Endothelial cell of umbilical vein (primary cell): ENCODE data around the gene EEA1. TPM values are rescaled to one million over a fixed set of nuclear protein-coding genes. Genes with fewer than 3 reads are reported as not detected.
A peak's percentile ranks its signal among the peaks of the same experiment; 100 is the strongest.

Experiments used
- BruUV-seq: library from RNA; stranded (reverse); fragments of 400-500 nt; replicated peaks from 2 replicates; lab custom pipeline; 2021; lab: Mats Ljungman, UMichigan
- CTCF ChIA-PET: fragments of 300-600, 350-600 bp; sonication (Branson Sonifier 250); formaldehyde crosslinking; loops from one replicate; lab custom pipeline; 2021; ENCODE audit warnings: antibody characterized with exemption, inconsistent platforms; lab: Charles Lee
- POLR2A ChIA-PET: fragments of 300-600, 350-600 bp; sonication (Branson Sonifier 250); formaldehyde crosslinking; loops from one replicate; lab custom pipeline; 2021; ENCODE audit warnings: antibody characterized with exemption, inconsistent platforms; lab: Charles Lee
- DNase-seq: peaks from one replicate; pipeline ENCODE4 v3.0.0-alpha.2; 2011; ENCODE audit warnings: low read depth, low spot score
- FAIRE-seq: peaks from 2 replicates; lab custom pipeline; 2011; peaks lifted over from hg19 to GRCh38; lab: Jason Lieb, UNC
- H2AFZ ChIP-seq: 2 replicates; pipeline ENCODE4 v1.6.0; 2012; ENCODE audit warnings: low read depth, low read length, control low read depth, inconsistent platforms
- H3K27ac ChIP-seq: 2 replicates; pipeline ENCODE4 v1.5.1; 2011; ENCODE audit warnings: low read depth, mild to moderate bottlenecking, control low read depth, low read length, moderate library complexity; ENCODE audit not compliant: insufficient read depth
- H3K27me3 ChIP-seq, 2 experiments: 2 replicates each; pipeline versions ENCODE4 v1.6.0 to v1.6.1; 2011; ENCODE audit warnings: low read length in 2 of 2, mixed read lengths in 1 of 2; ENCODE audit not compliant: control insufficient read depth in 2 of 2, insufficient read depth in 2 of 2
- H3K36me3 ChIP-seq, 2 experiments: 2 replicates in 1 of 2; 3 replicates in 1 of 2; pipeline ENCODE4 v1.5.1; 2011; ENCODE audit warnings: low read length in 2 of 2, mild to moderate bottlenecking in 1 of 2, moderate library complexity in 1 of 2; ENCODE audit not compliant: control insufficient read depth in 2 of 2, insufficient read depth in 2 of 2; ENCODE audit errors: extremely low read depth in 1 of 2
- H3K4me1 ChIP-seq: 3 replicates; pipeline ENCODE4 v1.5.1; 2011; ENCODE audit warnings: mild to moderate bottlenecking, low read length; ENCODE audit not compliant: control insufficient read depth, insufficient read depth; ENCODE audit errors: extremely low read depth
- H3K4me2 ChIP-seq: 2 replicates; pipeline ENCODE4 v1.6.1; 2011; ENCODE audit warnings: low read length, control low read depth, mixed read lengths; ENCODE audit not compliant: insufficient read depth
- H3K4me3 ChIP-seq, 3 experiments: fragments of 200-600 bp in 1 of 3; sonication (generic), shearing (Covaris generic) in 1 of 3; replicated peaks in 1 of 3; 2 replicates each; pipeline ENCODE4 v1.5.1; 2011 to 2016; ENCODE audit warnings: control low read depth in 3 of 3, low read length in 3 of 3, mild to moderate bottlenecking in 2 of 3, inconsistent platforms in 1 of 3, low read depth in 1 of 3, moderate library complexity in 1 of 3; ENCODE audit not compliant: insufficient read depth in 1 of 3
- H3K79me2 ChIP-seq: 2 replicates; pipeline ENCODE4 v1.6.0; 2012; ENCODE audit warnings: low read length, inconsistent platforms; ENCODE audit not compliant: control insufficient read depth, insufficient read depth
- H3K9ac ChIP-seq: replicated peaks from 2 replicates; pipeline ENCODE3; 2011; ENCODE audit warnings: low read length, control low read depth; ENCODE audit not compliant: insufficient read depth; ENCODE audit errors: extremely low read depth
- H3K9me1 ChIP-seq: replicated peaks from 3 replicates; pipeline ENCODE4 v1.6.0; 2011; ENCODE audit warnings: mild to moderate bottlenecking, low read length; ENCODE audit not compliant: control insufficient read depth, insufficient read depth; ENCODE audit errors: extremely low read depth
- H3K9me3 ChIP-seq: replicated peaks from 2 replicates; pipeline ENCODE4 v1.5.1; 2012; ENCODE audit warnings: low read length, inconsistent platforms; ENCODE audit not compliant: control insufficient read depth, insufficient read depth
- H4K20me1 ChIP-seq: replicated peaks from 2 replicates; pipeline ENCODE3; 2011; ENCODE audit warnings: mild to moderate bottlenecking, low read length; ENCODE audit not compliant: control insufficient read depth, insufficient read depth; ENCODE audit errors: extremely low read depth
- CTCF ChIP-seq, 2 donors: IDR thresholded peaks; 1 replicate in 1 of 2; 2 replicates in 1 of 2; pipeline ENCODE4 v1.5.1; 2011; ENCODE audit warnings: low read length in 2 of 2, mild to moderate bottlenecking in 2 of 2, moderate library complexity in 2 of 2, control low read depth in 1 of 2, inconsistent platforms in 1 of 2, low read depth in 1 of 2; ENCODE audit not compliant: insufficient read depth in 1 of 2; ENCODE audit errors: extremely low read depth in 1 of 2
- EZH2 ChIP-seq: IDR thresholded peaks from 2 replicates; pipeline ENCODE4 v1.6.1; 2012; ENCODE audit warnings: borderline replicate concordance, low read depth, mild to moderate bottlenecking, moderate library complexity, low read length, inconsistent platforms; ENCODE audit not compliant: severe bottlenecking
- FOS ChIP-seq: IDR thresholded peaks from 2 replicates; pipeline ENCODE4 v1.6.1; 2011; ENCODE audit warnings: mild to moderate bottlenecking, low read length, moderate library complexity, borderline replicate concordance; ENCODE audit not compliant: insufficient read depth
- GATA2 ChIP-seq: IDR thresholded peaks from 2 replicates; pipeline ENCODE4 v1.7.0; 2011; ENCODE audit warnings: low read depth, mild to moderate bottlenecking, moderate library complexity, mixed read lengths, low read length; ENCODE audit not compliant: insufficient read length, insufficient read depth
- JUN ChIP-seq: IDR thresholded peaks from 2 replicates; pipeline ENCODE4 v1.6.1; 2011; ENCODE audit warnings: borderline replicate concordance, low read depth; ENCODE audit not compliant: insufficient read length, insufficient read depth
- MAX ChIP-seq: IDR thresholded peaks from 2 replicates; pipeline ENCODE4 v1.6.1; 2011; ENCODE audit not compliant: insufficient read depth, insufficient read length
- MYC ChIP-seq: IDR thresholded peaks from one replicate; pipeline ENCODE4 v1.6.1; 2011; ENCODE audit warnings: mild to moderate bottlenecking, low read depth, low read length
- POLR2A ChIP-seq: IDR thresholded peaks from 2 replicates; pipeline ENCODE4 v1.6.1; 2012; ENCODE audit warnings: low read depth, mild to moderate bottlenecking, control low read depth, low read length
- POLR2AphosphoS5 ChIP-seq: IDR thresholded peaks from 2 replicates; pipeline ENCODE4 v1.6.1; 2012; ENCODE audit warnings: low read depth, mild to moderate bottlenecking, control low read depth, low read length, moderate library complexity; ENCODE audit not compliant: insufficient read depth
- dilution Hi-C: fragments of 300-500 bp; cut with MboI; formaldehyde crosslinking; loops from one replicate; pipeline ENCODE4 v1.15.0; 2019; ENCODE audit warnings: low sequenced_read_pairs; ENCODE audit not compliant: extremely low pct_ligation_motif_present
- intact Hi-C: fragments of 100-400 bp; cut with micrococcal nuclease; formaldehyde crosslinking; loops from one replicate; pipeline ENCODE4 v1.10.0; 2022
- polyA plus RNA-seq, 4 experiments: library from polyadenylated mRNA; depleted of rRNA in 3 of 4; stranded (reverse) in 3 of 4; unstranded in 1 of 4; fragments of >200 nt; gene quantifications; 2 replicates each; pipeline versions ENCODE4 v1.2.1 to v1.2.3, GENCODE V29; 2011 to 2012; ENCODE audit warnings: missing spikeins in 1 of 4
- total RNA-seq: library from RNA; stranded (reverse); gene quantifications from 2 replicates; pipeline ENCODE4 v1.2.3, GENCODE V29; 2021

The EEA1 gene
- total and polyA plus RNA-seq, 2 donors (not counting 3 experiments of a cell fraction or from before 2014, with no cell fraction given), result 2.6 to 38.8 TPM

- POLR2A ChIA-PET, result no interaction called here
- DNase-seq, result peak; percentile 95
These were observed 150.6 kb downstream of the EEA1 start for GRCh38 chr12:92778525-92778924.

More at GRCh38 chr12:92778525-92778924, 150.6 kb downstream of the EEA1 start:
- H3K9me1 ChIP-seq, result no peaks in the 10 kb centered on the region
- no peak overlapping the region for H3K4me2 ChIP-seq
- CTCF ChIA-PET, result interaction anchor here (0.7 to 2.6 kb wide), 6 partner anchors 9 to 121 kb away, joined by 3 to 11 read pairs (median 4); no protein-coding TSS in a partner anchor
- peaks cover 0 to 7% of the 10 kb centered on the region in 2 experiments for H3K36me3 ChIP-seq
- H3K27ac ChIP-seq, result no peak overlapping the region
- no peaks in the 10 kb centered on the region for H3K9me3 ChIP-seq
- H3K9ac ChIP-seq, result no peak overlapping the region
- no peak overlapping the region for H3K4me3 ChIP-seq
- intact Hi-C loops (loop anchor here (1.0 to 2.0 kb wide), 3 partner anchors 9 to 32 kb away; no protein-coding TSS in a partner anchor), dilution Hi-C loops (no loop called here)
- no peak overlapping the region for H2AFZ ChIP-seq
- no peaks in the 10 kb centered on the region for H3K27me3 ChIP-seq
- BruUV-seq, result no TSS peak
- no peaks in the 10 kb centered on the region for H4K20me1 ChIP-seq
- FAIRE-seq, result peak; percentile 24
- H3K79me2 ChIP-seq, result peaks cover under 1% of the 10 kb centered on the region
- no peak for TF ChIP-seq POLR2A
- TF ChIP-seq FOS, result no peak
- no peak for TF ChIP-seq MAX
- no peak for TF ChIP-seq CTCF (IDR thresholded peaks at IDR 0.05; ENCODE audit: extremely low read depth in 1 of 2, insufficient read depth in 1 of 2, low read depth in 1 of 2, low read length in 2 of 2)
- no peak for TF ChIP-seq GATA2
- no peak for TF ChIP-seq JUN
- no peak for TF ChIP-seq MYC
- TF ChIP-seq POLR2AphosphoS5, result no peak
- TF ChIP-seq EZH2, result no peak
- H3K4me1 ChIP-seq, result peaks cover 4% of the 10 kb centered on the region
